Fibroblast of villous mesenchyme (primary cell): ENCODE measurements around the gene CLTB. TPM values are rescaled to one million over a fixed set of nuclear protein-coding genes. Genes with fewer than 3 reads are reported as not detected.

ENCODE experiments used
- DNase-seq: peaks from one replicate; pipeline ENCODE4 v3.0.0-alpha.2; 2010; ENCODE audit warnings: low read depth
- H3K4me3 ChIP-seq: 2 replicates; pipeline ENCODE4 v1.5.1; 2011; ENCODE audit warnings: low read depth, mild to moderate bottlenecking, low read length
- CTCF ChIP-seq: IDR thresholded peaks from 2 replicates; pipeline ENCODE4 v1.5.1; 2012; ENCODE audit warnings: low read depth, mild to moderate bottlenecking, low read length; ENCODE audit not compliant: insufficient read depth
- total RNA-seq: library from RNA; depleted of rRNA; stranded (reverse); fragments of >200 nt; gene quantifications from 2 replicates; pipeline ENCODE4 v1.2.3, GENCODE V29; 2012

The CLTB gene
- total RNA-seq, 1 donor: 118 TPM

DNA sequence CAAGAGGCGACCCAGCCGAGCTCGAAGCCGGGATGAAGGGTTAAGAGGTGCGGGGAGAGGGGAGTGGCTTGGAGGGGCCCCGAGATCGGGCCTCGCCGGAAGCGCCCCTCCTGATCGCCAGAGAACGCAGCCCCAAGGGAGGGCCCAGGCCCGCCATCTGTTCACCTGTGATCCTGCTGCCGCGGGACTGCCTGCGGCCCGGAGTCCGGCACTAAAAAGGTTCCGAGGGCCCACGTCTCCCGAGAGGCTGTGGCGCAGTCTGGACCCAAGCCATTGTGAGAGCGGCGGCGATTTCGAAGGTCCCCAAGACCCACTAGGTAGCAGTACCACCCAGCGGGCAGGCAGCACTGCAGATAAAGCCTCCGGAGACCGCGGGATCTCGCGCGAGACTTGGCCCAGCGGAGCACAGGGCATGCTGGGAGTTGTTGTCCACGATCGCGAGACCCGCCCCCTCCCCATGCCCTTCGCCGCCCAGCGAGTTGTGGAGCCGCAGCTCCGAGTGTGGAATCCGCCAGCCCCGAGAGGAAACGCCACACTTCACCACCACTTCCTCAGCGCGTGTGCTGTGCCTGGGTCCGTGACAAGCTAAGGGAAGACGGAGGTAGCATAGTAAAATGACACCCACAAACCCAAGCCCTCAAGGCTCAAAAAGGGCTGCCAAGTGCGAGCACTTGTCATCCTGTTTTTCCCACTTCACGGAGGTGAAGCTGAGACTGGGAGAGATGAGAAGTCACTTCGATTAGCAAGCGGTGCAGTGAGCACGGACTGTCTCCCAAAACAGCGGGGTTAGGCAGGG, 54.7 kb downstream of the CLTB start, which contains the start of gene KIAA1191:
TSS of gene KIAA1191 (minus strand) at position 328 of the 796 bp plus-strand sequence. CDS start 2,256 bp downstream, outside the sequence.
- peak; percentile 18 for TF ChIP-seq CTCF
- peak within 1 kb of the TSS; percentile 97 for H3K4me3 ChIP-seq
- peak; percentile 94 for DNase-seq

DNA sequence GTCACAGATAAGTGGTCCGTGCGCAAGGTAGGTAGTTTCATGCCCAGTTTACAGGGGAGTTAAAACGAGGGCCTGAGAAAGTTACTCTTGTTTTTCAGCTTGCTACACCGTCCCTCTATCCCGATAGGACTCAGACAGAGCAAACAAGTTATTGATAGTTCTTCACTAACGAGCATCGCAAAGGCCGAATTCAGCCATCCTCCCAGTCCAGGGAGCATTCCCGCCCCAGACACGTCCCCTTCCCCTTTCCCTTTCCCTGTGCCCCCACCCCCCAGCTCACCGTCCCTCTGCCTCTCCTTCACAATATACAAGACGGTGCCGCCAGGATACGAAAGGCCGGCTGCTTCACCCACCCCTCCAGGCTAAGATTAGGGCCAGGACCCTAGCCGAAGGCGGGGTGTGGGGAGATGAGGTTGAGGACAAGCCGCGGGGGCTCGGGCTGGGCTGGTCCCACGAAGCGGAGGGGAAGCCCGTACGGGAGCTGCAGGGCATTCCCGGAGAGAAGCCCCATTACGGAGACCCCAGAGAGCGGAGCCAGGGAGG, 55.4 kb downstream of the CLTB start:
- H3K4me3 ChIP-seq: peak overlapping the region; percentile 97
- no peak for TF ChIP-seq CTCF
- peak; percentile 20 for DNase-seq

DNA sequence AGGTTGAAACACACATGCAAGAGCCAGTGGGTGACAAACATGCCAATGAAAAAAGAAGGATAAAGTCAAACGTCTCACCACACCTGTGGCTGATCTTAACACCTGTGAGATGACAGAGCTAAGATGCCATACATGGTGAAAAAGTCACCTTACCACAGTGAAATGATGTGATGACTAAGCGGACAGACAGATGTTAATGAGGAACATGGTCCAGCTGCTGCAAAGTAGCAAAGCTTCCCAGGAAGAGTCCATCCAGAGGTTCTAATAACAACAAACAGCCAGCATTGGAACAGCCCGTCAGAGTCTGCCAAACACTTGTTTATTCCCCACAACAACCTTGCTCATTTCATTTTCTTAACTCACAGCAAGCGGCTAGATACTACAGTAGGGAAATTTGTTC, 56.7 kb downstream of the CLTB start:
- peak overlapping the region; percentile 26 for H3K4me3 ChIP-seq
- no peak for TF ChIP-seq CTCF
- DNase-seq: peak; percentile 46

DNA sequence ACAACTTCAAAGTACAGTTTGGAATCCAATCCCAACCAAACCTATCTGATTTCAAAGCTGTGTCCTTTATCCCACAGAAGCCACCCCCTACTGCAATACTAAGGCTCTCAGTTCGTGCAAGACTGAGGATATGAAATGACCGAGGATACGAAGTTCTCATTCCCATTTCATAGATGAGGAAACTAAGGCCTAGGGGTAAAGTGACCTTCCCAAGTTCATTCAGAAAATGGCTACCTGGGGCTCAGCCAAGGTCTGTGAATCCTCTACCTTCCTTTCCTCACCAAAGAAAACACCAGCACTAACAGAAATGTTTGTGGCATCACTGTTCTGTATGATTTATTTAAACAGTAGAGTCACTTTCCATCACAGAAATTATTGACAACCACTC, 60.2 kb downstream of the CLTB start:
- TF ChIP-seq CTCF: no peak
- no peak for DNase-seq
- no peak overlapping the region for H3K4me3 ChIP-seq

DNA sequence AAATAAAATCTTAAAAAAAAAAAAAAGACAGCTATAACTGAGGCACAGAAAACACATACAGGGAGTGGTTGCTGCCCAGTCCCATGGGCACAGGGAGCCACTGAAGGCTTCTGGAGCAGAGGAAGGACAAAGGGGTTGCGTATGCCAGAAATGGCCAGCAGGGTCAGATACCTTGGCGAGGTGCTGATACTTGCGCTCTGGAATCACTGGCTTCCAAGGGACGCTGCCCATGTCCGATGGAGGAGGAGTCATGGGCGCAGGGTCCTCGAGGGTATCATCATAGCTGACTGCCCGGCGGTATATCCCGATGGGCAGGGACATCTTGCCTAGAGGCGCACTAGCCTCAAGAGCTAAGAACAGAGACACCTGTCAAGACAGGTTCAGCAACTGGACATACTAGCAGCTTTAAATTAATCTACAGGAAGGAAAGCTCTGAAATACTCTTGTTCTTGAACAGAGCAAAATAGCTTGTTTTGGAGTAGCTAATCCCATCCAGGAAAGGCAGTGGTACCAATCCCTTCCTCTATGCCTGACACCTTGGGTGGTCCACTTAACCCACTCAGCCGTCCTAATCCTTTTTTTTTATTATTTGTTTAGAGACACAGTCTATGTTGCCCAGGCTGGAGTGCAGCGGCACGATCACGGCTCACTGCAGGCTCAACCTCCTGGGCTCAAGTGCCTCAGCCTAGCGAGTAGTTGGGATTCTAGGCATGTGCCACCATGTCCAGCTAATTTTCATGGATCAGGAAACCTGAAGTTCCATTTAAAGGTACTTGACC, 60.8 kb downstream of the CLTB start:
- TF ChIP-seq CTCF: no peak
- no peak for DNase-seq
- H3K4me3 ChIP-seq: no peak overlapping the region

GRCh38 chr5:176353533-176353932, 62.8 kb downstream of the CLTB start:
- H3K4me3 ChIP-seq: no peak overlapping the region
- no peak for TF ChIP-seq CTCF
- no peak for DNase-seq
